Endometrium (tissue), 2 donors: ENCODE measurements around the gene CCDC80.
"Not testable (repeated sequence)": the region's sequence is repeated elsewhere in the genome, so short reads cannot be mapped to it uniquely, and the experiment has no call there.

Experiments used
- FAIRE-seq: peaks from 2 replicates; lab custom pipeline; 2012; peaks lifted over from hg19 to GRCh38; lab: Jason Lieb, UNC
- donor health status: control.
- donor health status: control.

The CCDC80 gene

GRCh38 chr3:112640930-112641801 lies at the start of gene CCDC80:
TSS of gene CCDC80 (minus strand) at chr3:112641143. CDS start at chr3:112639905, 1,238 bp downstream.
- FAIRE-seq = peak; percentile 43

GRCh38 chr3:112689989-112690388 lies 49.0 kb upstream of the CCDC80 start:
- no peak for FAIRE-seq

GRCh38 chr3:112689385-112689784 lies 48.4 kb upstream of the CCDC80 start:
- FAIRE-seq = no peak

- FAIRE-seq = no peak
Observed at GRCh38 chr3:112688819-112689218, 47.9 kb upstream of the CCDC80 start.

GRCh38 chr3:112688085-112688769 lies 47.3 kb upstream of the CCDC80 start:
- FAIRE-seq = no peak

GRCh38 chr3:112687616-112688015 lies 46.7 kb upstream of the CCDC80 start:
- FAIRE-seq = no peak

GRCh38 chr3:112687211-112687610 lies 46.3 kb upstream of the CCDC80 start:
- FAIRE-seq = no peak

GRCh38 chr3:112685956-112686799 lies 45.2 kb upstream of the CCDC80 start:
- no peak for FAIRE-seq

GRCh38 chr3:112685420-112685819 lies 44.5 kb upstream of the CCDC80 start:
- no peak for FAIRE-seq

GRCh38 chr3:112682361-112682760 lies 41.4 kb upstream of the CCDC80 start:
- FAIRE-seq = no peak

GRCh38 chr3:112681822-112682325 lies 40.9 kb upstream of the CCDC80 start:
- no peak for FAIRE-seq

- no peak for FAIRE-seq
Observed at GRCh38 chr3:112676659-112677234, 35.8 kb upstream of the CCDC80 start.

- no peak for FAIRE-seq
Observed at GRCh38 chr3:112675943-112676535, 35.1 kb upstream of the CCDC80 start.

GRCh38 chr3:112675349-112675748 lies 34.4 kb upstream of the CCDC80 start:
- no peak for FAIRE-seq

GRCh38 chr3:112672716-112673541 lies 32.0 kb upstream of the CCDC80 start:
- no peak for FAIRE-seq

GRCh38 chr3:112671930-112672715 lies 31.2 kb upstream of the CCDC80 start:
- no peak for FAIRE-seq

GRCh38 chr3:112670824-112671223 lies 29.9 kb upstream of the CCDC80 start:
- no peak for FAIRE-seq

- no peak for FAIRE-seq
Observed at GRCh38 chr3:112667599-112667998, 26.7 kb upstream of the CCDC80 start.

GRCh38 chr3:112665009-112665408 lies 24.1 kb upstream of the CCDC80 start:
- not testable (repeated sequence) for FAIRE-seq

GRCh38 chr3:112656043-112656442 lies 15.1 kb upstream of the CCDC80 start:
- FAIRE-seq = no peak
